Common myeloid progenitor, CD34-positive (primary cell): ENCODE data around the gene L3MBTL1.

Experiments
- CTCF ChIA-PET: fragments of 350-600 bp; sonication (Branson Sonifier 250); formaldehyde crosslinking; loops from one replicate; lab custom pipeline; 2021; ENCODE audit warnings: antibody characterized with exemption; lab: Charles Lee
- POLR2A ChIA-PET: fragments of 350-600 bp; sonication (Branson Sonifier 250); formaldehyde crosslinking; loops from one replicate; lab custom pipeline; 2021; ENCODE audit warnings: antibody characterized with exemption; lab: Charles Lee
- DNase-seq, 3 donors: peaks; one replicate each; pipeline versions ENCODE4 v3.0.0 to v3.0.0-alpha.2; 2013
- H3K27ac ChIP-seq, 2 experiments: 1 replicate in 1 of 2; 2 replicates in 1 of 2; pipeline ENCODE4 v1.7.0; 2013; ENCODE audit warnings: inconsistent platforms in 2 of 2, low read length in 2 of 2, mild to moderate bottlenecking in 2 of 2, low read depth in 1 of 2, moderate library complexity in 1 of 2; ENCODE audit not compliant: severe bottlenecking in 2 of 2, insufficient read depth in 1 of 2, poor library complexity in 1 of 2
- H3K27me3 ChIP-seq, 5 experiments: replicated peaks in 2 of 5; 1 replicate in 3 of 5; 2 replicates in 2 of 5; pipeline versions ENCODE4 v1.6.1 to v1.7.0; 2013; ENCODE audit warnings: low read length in 4 of 5, mild to moderate bottlenecking in 2 of 5, moderate library complexity in 2 of 5, inconsistent platforms in 1 of 5; ENCODE audit not compliant: insufficient read depth in 5 of 5, control insufficient read depth in 4 of 5
- H3K36me3 ChIP-seq, 4 experiments: 1 replicate in 2 of 4; 2 replicates in 2 of 4; pipeline versions ENCODE4 v1.6.1 to v1.7.0; 2013; ENCODE audit warnings: low read length in 3 of 4, control low read depth in 1 of 4, mild to moderate bottlenecking in 1 of 4; ENCODE audit not compliant: control insufficient read depth in 4 of 4, insufficient read depth in 4 of 4
- H3K4me1 ChIP-seq, 4 experiments: 1 replicate in 3 of 4; 2 replicates in 1 of 4; pipeline versions ENCODE4 v1.6.1 to v1.7.1; 2013; ENCODE audit warnings: low read length in 3 of 4, mild to moderate bottlenecking in 3 of 4, control low read depth in 1 of 4, inconsistent platforms in 1 of 4, moderate library complexity in 1 of 4; ENCODE audit not compliant: control insufficient read depth in 4 of 4, insufficient read depth in 4 of 4; ENCODE audit errors: control extremely low read depth in 1 of 4
- H3K4me3 ChIP-seq, 7 experiments: 1 replicate in 4 of 7; 2 replicates in 3 of 7; pipeline versions ENCODE4 v1.5.1 to v1.7.0; 2013; ENCODE audit warnings: mild to moderate bottlenecking in 7 of 7, low read length in 6 of 7, moderate library complexity in 6 of 7, inconsistent platforms in 2 of 7, low read depth in 2 of 7, control low read depth in 1 of 7; ENCODE audit not compliant: insufficient read depth in 4 of 7, control insufficient read depth in 1 of 7; ENCODE audit errors: extremely low read depth in 1 of 7
- H3K9me3 ChIP-seq, 5 experiments: 1 replicate in 4 of 5; 2 replicates in 1 of 5; pipeline versions ENCODE4 v1.6.1 to v1.7.1; 2013; ENCODE audit warnings: low read length in 4 of 5, mild to moderate bottlenecking in 2 of 5, inconsistent platforms in 1 of 5, low read depth in 1 of 5, moderate library complexity in 1 of 5; ENCODE audit not compliant: control insufficient read depth in 4 of 5, insufficient read depth in 2 of 5; ENCODE audit errors: control extremely low read depth in 1 of 5
- WGBS: methylation state at CpG from one replicate; pipeline ENCODE4 v1.1.5; 2013; ENCODE audit not compliant: insufficient coverage; 5-methylcytosine and 5-hydroxymethylcytosine counted together

L3MBTL1 gene

DNA sequence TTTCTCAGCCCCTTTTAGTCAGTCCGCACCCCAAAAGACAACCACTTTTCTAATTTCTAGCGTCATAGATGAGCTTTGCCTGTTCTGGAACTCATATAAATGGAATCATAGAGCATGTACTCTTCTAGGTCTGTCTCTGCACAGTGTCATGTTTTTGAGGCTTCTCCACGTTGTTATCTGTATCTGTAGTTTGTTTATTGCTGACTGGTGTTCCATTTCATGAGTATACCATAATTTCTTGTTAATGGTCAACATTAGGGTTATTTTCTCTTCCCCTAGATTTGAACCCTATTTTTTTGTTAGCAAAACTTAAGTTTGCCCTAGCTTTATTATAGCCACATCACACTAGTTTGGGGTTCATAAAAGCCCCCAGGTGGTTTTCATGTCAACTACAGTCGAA is 35.2 kb downstream of the L3MBTL1 start:
- 80% methylated on average over 1 of the region's 4 CpGs for WGBS
- Histone ChIP-seq H3K27ac (no peak overlapping the region), H3K36me3 (peaks cover 0 to 16% (median 5%) of the 10 kb centered on the region in 4 experiments), H3K27me3 (no peaks in the 10 kb centered on the region), H3K9me3 (peaks cover 0 to 5% (median 0%) of the 10 kb centered on the region in 5 experiments), H3K4me1 (no peaks in the 10 kb centered on the region), H3K4me3 (no peak overlapping the region)
- POLR2A ChIA-PET, result no interaction called here
- no peak for DNase-seq
- CTCF ChIA-PET, result no interaction called here

DNA sequence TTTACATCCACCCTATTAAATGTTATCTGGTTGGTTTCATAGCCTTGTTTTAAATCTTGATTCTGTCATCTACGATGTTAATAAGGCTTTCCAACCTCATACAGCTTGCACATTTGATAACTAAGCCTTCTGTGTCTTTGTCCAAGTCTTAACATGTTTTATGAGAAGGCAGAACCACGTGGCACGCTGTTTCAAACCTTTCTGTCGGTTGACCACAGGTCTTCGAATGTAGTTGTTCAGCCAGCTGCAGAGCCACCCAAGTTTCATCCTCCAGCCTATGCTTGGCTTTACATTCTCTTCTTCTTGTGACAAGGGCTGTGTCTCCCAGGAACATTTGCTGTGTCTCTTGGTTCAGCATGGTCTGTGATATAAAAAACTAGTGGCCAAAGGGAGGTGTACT is 35.6 kb downstream of the L3MBTL1 start:
- H3K27ac ChIP-seq, result no peak overlapping the region
- H3K36me3 ChIP-seq, result peaks cover 0 to 15% (median 3%) of the 10 kb centered on the region in 4 experiments
- WGBS, result 98% methylated on average over 4 of the region's 5 CpGs
- ChIA-PET POLR2A (no interaction called here), CTCF (no interaction called here)
- H3K4me3 ChIP-seq, result no peak overlapping the region
- peaks cover 0 to 5% (median 0%) of the 10 kb centered on the region in 5 experiments for H3K9me3 ChIP-seq
- H3K27me3 ChIP-seq, result no peaks in the 10 kb centered on the region
- DNase-seq, result no peak
- no peaks in the 10 kb centered on the region for H3K4me1 ChIP-seq

DNA sequence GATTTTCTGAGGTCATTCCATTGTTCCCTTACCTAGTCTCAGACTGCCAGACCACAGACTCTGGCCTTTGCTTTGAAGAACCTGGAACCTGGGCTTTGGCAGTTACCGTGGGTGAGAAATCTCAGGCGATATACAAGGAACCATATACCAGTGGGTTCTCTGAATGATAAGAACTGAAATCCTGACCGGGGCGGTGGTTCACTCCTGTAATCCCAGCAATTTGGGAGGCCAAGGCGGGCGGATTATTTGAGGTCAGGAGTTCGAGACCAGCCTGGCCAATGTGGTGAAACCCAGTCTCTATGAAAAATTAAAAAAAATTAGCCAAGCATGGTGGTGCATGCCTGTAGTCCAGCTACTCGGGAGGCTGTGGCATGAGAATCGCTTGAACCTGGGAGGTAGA is 37.0 kb downstream of the L3MBTL1 start:
- 97% methylated on average over 7 of the region's 9 CpGs for WGBS
- Histone ChIP-seq H3K27me3 (no peaks in the 10 kb centered on the region), H3K4me1 (no peaks in the 10 kb centered on the region), H3K36me3 (peaks cover 0 to 15% (median 3%) of the 10 kb centered on the region in 4 experiments), H3K4me3 (no peak overlapping the region), H3K9me3 (peaks cover 0 to 5% (median 0%) of the 10 kb centered on the region in 5 experiments), H3K27ac (no peak overlapping the region)
- ChIA-PET POLR2A (interaction anchor here (0.7 kb wide), 1 partner anchor 90 kb away, joined by 5 read pairs; no protein-coding TSS in a partner anchor), CTCF (no interaction called here)
- no peak for DNase-seq

DNA sequence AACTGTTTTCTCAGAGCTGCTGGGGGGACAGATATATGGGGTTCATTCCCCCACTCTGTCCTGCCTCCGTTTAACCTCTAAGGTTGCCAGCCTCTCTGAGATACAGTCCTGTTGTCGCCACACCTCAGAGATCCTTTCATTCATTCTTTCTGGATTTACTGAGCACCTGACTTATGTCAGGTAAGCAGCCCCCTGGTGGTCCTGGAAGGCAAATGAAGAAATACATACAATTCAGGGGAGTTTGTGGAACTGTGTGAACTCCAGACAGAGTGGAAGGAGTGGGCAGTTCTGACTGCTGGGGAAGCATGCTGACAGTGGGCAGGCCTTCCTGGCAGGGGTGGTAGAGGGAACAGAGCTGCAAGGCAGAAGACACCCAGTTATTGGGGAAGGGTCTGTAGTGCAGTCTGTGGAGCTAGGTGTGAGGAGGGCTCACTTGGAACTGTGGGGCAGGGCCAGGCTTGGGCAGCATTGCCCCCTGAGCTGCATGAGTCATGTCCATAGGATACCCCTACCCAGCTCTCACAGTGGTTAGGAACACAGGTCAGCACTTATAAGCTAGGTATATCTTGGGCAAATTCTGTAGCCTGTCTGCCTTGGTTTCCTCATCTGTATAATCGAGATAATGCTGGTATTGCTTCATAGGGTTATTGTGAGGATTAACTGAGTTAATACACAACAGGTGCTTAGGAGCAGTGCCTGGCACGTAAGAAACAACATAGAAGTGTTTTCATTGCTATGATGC is 38.5 kb downstream of the L3MBTL1 start:
- H3K36me3 ChIP-seq, result peaks cover 0 to 10% (median 2%) of the 10 kb centered on the region in 4 experiments
- ChIA-PET CTCF (no interaction called here), POLR2A (no interaction called here)
- no peak overlapping the region for H3K27ac ChIP-seq
- peak in 1 of 3 donors; percentile 1 for DNase-seq
- peaks cover 0 to 5% (median 0%) of the 10 kb centered on the region in 5 experiments for H3K9me3 ChIP-seq
- H3K4me3 ChIP-seq, result no peak overlapping the region
- peaks cover 0 to 3% (median 0%) of the 10 kb centered on the region in 4 experiments for H3K4me1 ChIP-seq
- H3K27me3 ChIP-seq, result peaks cover 0 to 2% (median 0%) of the 10 kb centered on the region in 5 experiments
- 100% methylated on average over 4 of the region's 4 CpGs for WGBS

DNA sequence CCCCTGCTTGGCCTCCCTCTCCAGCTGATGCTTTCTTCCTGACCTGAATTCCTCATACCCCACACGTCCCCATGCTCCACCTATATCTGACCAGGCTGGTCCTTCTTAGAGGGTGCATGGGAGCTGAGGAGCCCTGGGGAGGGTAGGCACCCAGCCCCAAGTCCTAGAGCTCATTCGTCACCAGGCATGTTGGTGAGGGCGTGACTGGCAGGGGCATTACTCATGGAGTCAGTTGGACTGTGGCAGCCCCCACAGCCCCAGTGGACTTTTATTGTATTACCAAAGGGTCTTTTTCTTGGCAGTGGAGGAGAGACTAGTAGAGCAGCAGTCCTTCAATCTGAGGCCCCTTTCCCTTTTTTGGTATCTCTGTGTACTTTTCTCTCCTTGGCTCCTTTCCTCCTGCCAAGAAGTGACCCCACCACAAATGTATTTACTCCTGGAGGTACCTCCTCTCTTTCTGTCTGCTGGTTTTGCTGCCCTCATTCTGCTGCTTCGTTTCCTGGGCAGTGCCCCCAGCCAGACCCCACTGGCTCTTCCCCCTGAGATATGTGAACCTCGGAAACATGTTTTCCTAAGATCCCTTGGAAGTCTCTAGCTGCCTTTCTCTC is 40.9 kb downstream of the L3MBTL1 start:
- H3K4me1 ChIP-seq, result peaks cover 0 to 3% (median 0%) of the 10 kb centered on the region in 4 experiments
- peaks cover 0 to 2% (median 0%) of the 10 kb centered on the region in 5 experiments for H3K27me3 ChIP-seq
- ChIA-PET CTCF (interaction anchor here (0.8 to 1.0 kb wide), 3 partner anchors 7 to 12 kb away, joined by 3 read pairs; no protein-coding TSS in a partner anchor), POLR2A (no interaction called here)
- H3K4me3 ChIP-seq, result no peak overlapping the region
- WGBS, result 56% methylated on average over 4 of the region's 5 CpGs
- DNase-seq, result no peak
- H3K36me3 ChIP-seq, result peaks cover 0 to 10% (median 1%) of the 10 kb centered on the region in 4 experiments
- H3K27ac ChIP-seq, result no peak overlapping the region
- H3K9me3 ChIP-seq, result peaks cover 0 to 5% (median 0%) of the 10 kb centered on the region in 5 experiments

DNA sequence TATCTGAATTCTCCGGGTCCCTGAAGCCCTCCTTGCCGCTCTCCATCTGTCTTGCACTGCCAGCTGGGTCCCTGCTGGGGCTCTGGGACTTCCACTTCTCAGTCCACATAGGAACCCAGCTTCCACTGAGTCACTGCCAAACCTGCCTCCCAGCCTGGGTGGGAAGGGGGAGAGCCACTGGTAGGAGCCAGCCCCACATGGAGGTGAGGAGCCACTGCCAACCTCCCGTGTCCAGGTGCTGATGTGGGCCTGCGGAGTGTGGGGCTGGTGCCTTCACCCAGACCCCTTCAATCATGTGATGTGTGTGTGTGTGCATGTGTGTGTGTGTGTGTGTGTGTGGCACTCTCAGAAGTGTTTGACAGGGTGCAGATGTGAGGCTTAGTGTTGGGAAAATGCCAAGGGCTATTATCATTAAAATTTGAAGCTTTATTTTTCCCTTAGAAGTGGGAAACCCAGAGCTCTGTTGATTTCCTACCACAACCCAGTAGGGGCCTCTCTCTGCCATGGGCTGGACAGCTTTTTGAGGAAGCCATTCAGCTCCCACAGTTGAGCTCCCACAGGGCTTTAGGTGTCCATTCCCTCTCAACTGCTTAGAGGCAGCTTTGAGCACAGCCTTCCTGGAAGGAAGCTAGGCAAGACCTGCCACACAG is 42.0 kb downstream of the L3MBTL1 start:
- Histone ChIP-seq H3K4me3 (no peak overlapping the region), H3K27ac (no peak overlapping the region), H3K36me3 (peaks cover 0 to 10% (median 0%) of the 10 kb centered on the region in 4 experiments), H3K27me3 (peaks cover 0 to 2% (median 0%) of the 10 kb centered on the region in 5 experiments), H3K4me1 (peaks cover 0 to 3% (median 0%) of the 10 kb centered on the region in 4 experiments), H3K9me3 (peaks cover 0 to 5% (median 0%) of the 10 kb centered on the region in 5 experiments)
- WGBS, result 93% methylated on average over 2 of the region's 4 CpGs
- POLR2A ChIA-PET, result no interaction called here
- DNase-seq, result peak in 1 of 3 donors; percentile 1
- CTCF ChIA-PET, result interaction anchor here (0.8 to 1.2 kb wide), 3 partner anchors 9 to 19 kb away, joined by 3 to 4 read pairs (median 3); no protein-coding TSS in a partner anchor
